GM19468 (cell line): Measurements from ENCODE around the gene PARP4.
"Not testable (repeated sequence)": the region's sequence is repeated elsewhere in the genome, so short reads cannot be mapped to it uniquely, and the experiment has no call there.

Experiments used
- ATAC-seq: cut with Tn5 transposase; IDR thresholded peaks from one replicate; pipeline ENCODE4 v1.9.1; 2021; ENCODE audit warnings: mild to moderate bottlenecking, moderate library complexity, moderate number of reproducible peaks; ENCODE audit not compliant: unreplicated experiment; ENCODE audit errors: extremely low read depth

Gene PARP4

DNA sequence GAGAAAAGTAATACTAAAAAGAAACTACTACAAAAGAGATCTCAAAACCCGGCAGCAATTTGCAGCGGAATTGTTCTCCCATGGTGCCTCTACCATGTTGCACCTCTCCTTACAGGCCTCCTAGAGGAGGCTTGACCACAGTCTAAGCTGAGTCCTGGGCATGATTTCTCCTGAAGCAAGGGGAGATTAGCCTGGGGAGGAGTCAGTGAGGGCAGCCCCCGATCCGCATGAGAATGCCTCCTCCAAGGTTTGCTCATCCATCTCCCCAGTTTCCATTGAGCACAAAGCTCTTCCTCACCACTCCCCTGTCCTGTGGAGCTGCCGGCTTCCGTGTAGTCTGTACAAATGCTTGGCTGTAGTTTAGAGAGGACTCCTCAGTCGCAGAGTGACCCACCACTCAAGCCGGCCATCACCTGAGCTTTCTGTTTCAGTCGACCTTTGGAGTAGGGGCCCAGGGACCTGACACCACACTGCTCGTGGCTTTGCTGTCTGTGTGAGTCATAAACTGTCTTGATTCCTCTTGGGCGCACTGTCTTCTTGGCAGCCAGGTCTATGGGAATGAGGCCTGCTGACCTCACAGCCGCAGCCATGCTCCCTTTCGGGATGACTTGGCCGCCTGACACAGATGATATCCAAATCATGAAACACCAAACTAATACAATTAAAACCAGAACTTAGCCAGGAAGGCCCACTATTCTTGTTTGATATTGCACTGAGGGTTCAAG is 130.9 kb downstream of the PARP4 start:
- no peak for ATAC-seq

DNA sequence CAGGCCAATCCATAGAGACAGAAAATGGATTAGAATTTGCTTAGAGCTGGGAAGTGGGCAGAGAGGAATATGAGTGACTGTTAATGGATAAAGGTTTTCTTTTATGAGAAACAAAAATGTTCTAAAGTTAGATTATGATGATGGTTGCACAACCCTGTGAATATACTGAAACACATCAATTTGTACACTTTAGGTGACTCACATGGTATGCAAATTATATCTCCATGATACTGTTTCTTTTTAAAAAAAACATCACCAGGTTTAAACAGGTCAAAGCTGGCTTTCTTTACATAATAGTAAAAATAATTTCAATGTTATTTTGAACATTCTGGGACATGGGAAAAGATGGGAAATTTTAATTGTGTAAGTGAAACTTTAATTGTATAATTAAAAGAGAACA is 131.7 kb downstream of the PARP4 start:
- not testable (repeated sequence) for ATAC-seq

DNA sequence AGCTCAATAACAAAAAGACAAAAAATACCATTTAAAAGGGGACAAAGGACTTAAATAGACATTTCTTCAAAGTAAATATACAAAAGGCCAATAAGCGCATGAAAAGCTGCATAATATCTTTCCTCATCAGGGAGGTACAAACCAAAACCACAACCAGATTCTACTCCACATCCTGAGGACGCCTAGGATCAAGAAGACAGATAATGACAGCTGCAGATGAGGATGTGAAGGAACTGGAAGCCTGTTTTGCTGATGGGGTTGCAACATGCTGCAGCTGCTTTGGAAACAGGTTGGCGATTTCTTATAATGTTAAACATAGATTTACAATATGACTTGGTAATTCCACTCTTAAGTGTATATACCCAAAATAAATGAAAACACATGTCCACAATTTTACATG is 132.4 kb downstream of the PARP4 start:
- not testable (repeated sequence) for ATAC-seq

DNA sequence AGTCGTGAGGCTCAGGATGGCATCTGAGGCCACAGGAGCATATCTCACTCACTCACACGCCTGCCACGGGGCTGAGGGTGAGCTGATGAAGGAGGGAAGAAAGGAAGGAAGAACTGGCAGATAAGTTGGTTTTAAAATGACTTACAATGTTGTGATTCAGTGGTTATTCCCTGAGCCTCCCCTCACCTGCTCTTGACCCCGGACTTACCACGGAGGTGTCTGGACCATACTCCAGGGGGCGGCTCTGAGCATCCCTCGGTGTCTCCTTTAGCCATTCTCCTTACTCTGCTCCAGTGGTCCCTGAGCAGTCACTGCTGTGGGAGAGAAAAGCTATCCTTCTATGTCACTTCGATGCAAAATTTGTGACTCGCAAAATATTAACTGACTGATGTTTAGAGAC is 141.3 kb downstream of the PARP4 start:
- not testable (repeated sequence) for ATAC-seq
